Subcutaneous adipose tissue (tissue), 4 donors: Measurements from ENCODE around the gene GPATCH4. TPM values are rescaled to one million over a fixed set of nuclear protein-coding genes. Genes with fewer than 3 reads are reported as not detected.

Experiments used
- CTCF ChIP-seq: fragments of 450-650 bp; IDR thresholded peaks from one replicate; pipeline ENCODE4 v1.5.1; 2016; ENCODE audit warnings: low read depth, mild to moderate bottlenecking, control low read depth, antibody characterized with exemption, moderate library complexity
- total RNA-seq, 4 donors: library from RNA; depleted of rRNA; stranded (reverse); fragments of >200 nt; gene quantifications; one replicate each; pipeline ENCODE4 v1.1.0, GENCODE V29; 2016

The GPATCH4 gene
- total RNA-seq, 4 donors from 2014 or later: 10.7 to 35.1 (median 21.4) TPM

- no peak for TF ChIP-seq CTCF
Measured at GRCh38 chr1:156644640-156645039, 43.4 kb upstream of the GPATCH4 start.

GRCh38 chr1:156644146-156644545 is 42.9 kb upstream of the GPATCH4 start:
- TF ChIP-seq CTCF: no peak

- TF ChIP-seq CTCF: no peak
Measured at GRCh38 chr1:156643778-156644092, 42.5 kb upstream of the GPATCH4 start.

- no peak for TF ChIP-seq CTCF
Measured at GRCh38 chr1:156643049-156643777, 41.9 kb upstream of the GPATCH4 start.

- TF ChIP-seq CTCF: no peak
Measured at GRCh38 chr1:156642265-156643048, 41.2 kb upstream of the GPATCH4 start.

GRCh38 chr1:156641761-156642264 is 40.5 kb upstream of the GPATCH4 start, which contains the start of gene BCAN:
Gene BCAN (plus strand): TSS chr1:156642117. CDS start chr1:156646055, 3,938 bp downstream.
- no peak for TF ChIP-seq CTCF

- TF ChIP-seq CTCF: no peak
Measured at GRCh38 chr1:156640842-156641706, 39.8 kb upstream of the GPATCH4 start.
